DMS 273 (cell line): ENCODE measurements around the gene SRC.

Experiments
- DNase-seq: peaks from one replicate; lab custom pipeline; 2025; ENCODE audit not compliant: unreplicated experiment; lab: John Stamatoyannopoulos, UW

The SRC gene

DNA sequence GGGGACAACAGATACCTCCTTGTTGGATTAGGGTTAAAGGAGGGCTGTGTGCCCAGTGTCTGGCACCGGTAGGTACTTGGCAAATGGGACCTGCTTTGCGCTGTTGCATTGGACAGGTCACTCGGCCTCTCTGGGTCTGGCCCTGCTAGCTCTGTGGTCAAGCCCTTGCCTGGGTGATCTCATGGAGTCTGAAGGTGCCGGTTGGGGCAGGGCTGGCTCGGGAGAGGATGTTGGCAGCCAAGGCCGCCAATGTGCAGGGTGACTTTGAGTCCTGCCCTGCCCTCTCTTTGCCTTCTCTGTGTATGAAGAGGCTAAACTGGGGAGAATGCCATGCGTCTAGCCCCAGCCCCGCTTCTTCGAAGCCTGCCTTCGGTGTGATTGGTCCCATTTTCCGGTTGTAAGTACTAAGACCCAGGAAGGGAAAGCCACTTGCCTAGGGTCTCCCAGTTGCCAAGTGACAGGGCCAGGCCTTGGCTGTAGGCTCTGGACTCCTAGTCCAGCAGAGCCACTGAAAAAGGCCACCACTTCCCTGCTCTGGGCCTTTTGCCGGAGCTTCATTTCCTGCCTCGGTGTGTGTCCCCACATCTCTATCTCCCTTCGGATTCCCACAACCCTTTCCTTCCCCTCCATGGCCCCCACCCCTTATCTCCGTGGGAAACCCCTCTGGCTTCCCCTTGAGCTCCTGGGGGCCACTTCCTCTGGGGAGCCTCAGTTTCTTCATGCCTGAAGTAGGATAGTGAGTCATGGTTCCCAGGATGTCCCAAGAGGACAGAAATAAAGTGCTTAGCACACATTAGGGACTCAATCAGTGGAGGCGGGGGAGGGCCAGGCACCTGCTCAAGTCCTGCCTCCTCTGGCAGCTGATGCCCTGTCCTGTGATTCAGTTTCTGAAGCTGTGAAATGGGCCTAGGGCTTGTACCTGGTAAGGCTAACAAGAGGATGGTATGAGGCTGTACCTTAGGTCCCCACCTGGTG lies 3.9 kb downstream of the SRC start:
- DNase-seq = no peak

DNA sequence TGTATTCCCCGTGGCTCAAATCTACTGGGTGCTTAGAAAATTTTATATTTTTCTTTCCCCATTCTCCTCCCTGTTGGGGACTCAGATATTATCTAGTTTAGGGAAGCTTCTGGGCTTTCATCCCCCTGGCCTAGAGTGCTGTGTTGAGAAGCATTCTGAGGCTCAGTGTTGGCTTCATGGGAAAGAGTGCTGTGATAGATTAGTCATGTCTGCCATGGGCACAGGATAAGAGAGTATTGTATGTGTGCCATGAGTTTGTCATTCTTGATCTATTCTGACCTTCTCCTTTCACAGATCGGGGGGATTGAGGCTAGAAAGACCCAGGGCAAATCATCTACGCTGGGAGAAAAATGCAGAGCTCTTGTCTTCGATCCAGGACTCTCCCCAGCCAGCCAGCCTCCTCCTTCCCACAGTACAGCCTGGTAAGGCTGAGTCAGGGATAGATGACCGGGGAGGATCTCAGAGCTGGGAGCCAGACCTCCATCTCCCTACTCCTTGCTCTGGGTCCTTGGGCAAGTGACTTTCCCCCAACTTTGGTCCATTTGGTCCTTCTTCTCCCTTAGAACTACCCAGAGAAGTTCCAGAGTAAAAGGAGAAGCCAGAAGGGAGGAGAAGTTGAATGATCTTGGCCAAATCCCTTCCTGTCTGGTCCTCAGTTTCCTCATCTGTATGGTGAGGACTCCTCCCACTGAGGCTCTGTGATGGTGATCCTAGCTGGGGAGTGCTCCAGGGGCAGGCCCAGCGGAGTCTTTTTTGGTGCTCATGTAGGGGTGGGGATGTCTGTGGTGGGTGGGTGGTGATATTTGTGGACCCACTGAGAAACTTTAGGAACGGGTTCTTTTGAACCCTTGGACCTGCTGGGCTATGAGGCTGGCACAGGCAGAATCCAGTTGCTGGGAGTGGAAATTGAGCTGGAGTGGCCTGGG lies 5.0 kb downstream of the SRC start:
- no peak for DNase-seq

DNA sequence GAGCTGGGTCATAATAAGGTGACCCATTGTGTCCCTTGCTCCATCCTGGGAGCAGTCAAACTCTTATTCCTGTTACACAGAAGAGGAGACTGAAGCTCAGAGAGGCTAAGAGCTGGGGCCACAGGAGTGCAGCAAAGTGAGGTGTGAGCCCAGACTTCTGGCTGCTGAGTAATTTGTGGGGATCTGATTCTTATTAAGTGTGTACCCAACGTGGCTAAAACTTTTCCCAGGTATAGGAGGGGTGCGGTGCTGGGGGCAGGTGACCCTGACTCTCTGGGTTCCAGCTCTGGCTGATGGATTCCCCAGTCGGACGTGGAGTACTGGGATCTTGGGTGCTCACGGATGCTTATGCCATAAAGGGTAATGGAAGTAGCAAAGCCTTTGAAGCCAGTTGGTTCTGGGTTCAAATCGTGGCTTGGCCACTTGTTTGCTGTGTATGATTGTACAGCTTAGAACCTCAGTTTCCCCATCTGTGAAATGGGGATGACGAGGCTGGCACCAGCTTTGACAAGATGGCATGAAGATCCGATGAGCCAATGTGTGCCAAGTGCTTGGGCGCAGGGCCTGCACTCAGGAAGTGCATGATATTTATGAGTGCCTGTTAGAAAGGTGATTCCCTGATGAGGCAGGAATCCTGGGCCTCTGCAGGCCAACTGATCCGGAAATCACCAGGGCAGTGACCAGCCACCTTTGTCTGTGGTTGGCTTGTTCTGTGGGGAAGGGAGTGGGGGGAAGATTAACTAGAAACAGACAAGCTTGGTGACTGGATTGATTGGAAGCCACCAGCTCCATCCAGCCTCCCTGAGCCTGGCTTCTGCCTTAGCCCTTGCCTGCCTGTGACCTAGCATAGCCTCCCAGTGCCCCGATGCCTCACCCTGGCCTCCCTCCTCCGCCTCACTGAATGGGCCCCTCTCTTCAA lies 6.0 kb downstream of the SRC start:
- no peak for DNase-seq

GRCh38 chr20:37352608-37352980 lies 6.7 kb downstream of the SRC start:
- DNase-seq = no peak

GRCh38 chr20:37353285-37353849 lies 7.4 kb downstream of the SRC start:
- DNase-seq = no peak

DNA sequence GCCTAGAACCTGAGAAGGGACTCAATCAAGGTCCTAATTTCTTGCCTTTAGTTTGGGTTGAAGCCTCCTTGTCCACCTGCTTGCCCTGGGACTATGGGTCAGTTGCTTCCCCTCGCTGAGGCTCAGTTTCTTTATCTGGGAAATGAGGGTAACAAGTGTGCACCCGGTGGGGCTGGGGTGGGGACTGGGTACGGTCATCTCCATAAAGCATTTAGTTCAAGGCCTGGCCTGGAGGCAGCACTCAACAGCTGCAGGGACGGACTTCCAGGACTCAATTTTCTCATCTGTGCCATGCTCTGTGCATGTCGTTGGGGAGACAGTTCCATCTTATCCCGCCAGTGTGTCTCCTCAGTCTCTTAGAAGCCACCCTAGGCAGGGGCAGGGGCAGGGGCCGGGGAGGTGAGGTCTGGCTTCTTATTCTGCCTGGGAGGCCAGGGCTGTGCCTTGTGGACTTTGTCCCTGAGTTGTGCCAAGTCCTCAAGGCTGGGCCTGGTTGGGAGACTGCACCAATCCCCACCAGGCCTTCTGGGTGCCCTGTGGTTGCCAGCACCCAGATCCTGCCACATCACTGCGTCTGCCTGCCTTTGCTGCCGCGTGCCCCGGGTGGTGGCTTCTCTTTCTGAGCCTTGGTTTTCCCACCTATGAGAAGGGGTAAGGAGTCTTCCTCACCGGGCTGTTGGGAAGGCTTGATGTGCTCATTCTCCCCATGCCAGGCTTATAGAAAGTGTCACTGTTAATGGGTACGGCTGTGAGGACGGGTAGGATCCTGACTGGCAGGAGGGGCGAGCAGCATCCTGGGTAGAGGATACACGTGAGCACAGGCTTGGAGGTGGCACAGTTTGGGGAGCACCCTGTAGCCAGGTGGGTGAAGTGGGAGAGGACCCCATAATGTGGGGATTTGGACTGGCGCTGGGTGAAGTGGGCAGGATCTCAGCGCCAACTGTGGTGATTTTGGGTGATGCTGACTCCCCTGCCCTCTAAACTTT lies 8.6 kb downstream of the SRC start:
- DNase-seq = no peak

DNA sequence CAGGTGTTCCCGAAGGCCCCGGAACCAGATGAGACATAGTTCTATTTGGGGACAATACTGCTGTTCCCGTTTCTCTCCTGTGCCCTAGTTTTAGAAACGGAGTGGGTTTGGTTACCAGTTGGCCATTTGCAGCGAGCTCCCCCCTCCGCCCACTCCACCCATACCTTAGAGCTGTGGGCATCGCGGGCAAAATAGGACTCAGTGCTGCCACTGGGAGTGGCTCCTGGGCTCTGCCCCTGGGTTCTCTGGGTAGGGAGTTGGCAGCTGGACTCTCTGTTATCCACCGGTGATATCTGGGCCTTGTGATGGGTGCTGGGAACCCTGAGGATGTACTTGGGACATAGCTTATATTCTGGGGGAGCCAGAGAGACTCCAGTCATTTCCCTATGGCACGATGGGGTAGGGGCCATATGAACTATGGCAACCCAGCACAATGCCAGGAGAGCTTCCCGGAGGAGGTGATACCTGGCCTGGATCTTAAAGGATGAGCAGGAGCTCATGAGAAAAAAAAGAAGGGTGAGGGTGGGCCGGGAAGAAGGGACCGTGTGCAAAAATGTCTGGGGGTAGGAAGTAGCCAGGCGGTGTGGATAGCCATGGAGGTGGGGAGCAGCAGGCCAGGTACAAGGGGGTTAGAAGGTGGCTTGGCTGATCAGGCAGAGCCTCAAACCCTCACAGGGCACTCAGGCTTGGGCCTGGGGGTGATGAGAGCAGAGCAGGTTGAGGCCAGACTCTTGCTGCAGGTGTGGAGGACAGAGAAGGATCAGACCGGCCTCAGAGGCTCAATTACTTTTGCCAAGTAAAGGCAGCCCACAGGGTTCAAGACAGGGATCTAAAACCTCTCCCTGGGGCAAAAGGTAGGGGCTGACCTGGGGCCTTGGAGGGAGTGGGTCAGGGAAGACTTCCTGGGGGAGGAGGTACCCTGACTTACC lies 9.6 kb downstream of the SRC start:
- no peak for DNase-seq

- no peak for DNase-seq
These were observed 10.4 kb downstream of the SRC start for GRCh38 chr20:37356387-37356786.

- no peak for DNase-seq
These were observed 11.0 kb downstream of the SRC start for GRCh38 chr20:37356961-37357371.

- DNase-seq = peak; percentile 43
These were observed 11.8 kb downstream of the SRC start for GRCh38 chr20:37357481-37358365.

- DNase-seq = no peak
These were observed 12.6 kb downstream of the SRC start for GRCh38 chr20:37358366-37359150.

GRCh38 chr20:37359331-37359730 lies 13.4 kb downstream of the SRC start:
- no peak for DNase-seq

DNA sequence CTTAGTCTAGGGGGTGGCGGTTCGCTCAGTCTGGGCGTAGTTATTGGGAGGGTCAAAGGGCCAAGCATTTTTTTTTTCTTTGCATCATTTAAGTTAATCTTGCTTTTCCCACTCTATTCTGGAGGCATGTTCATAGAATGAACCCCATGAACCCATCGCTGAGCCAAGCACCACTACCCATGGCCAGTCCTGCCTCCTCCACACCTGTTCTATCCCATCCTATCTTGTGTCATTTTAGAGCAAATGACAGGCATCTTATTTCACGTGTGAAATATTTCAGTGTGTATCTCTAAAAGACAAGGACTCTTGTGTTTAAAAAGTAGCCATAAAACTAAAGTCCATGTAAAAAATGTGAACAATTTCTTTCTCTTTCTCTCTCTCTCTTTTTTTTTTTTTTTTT lies 13.9 kb downstream of the SRC start:
- DNase-seq = no peak

GRCh38 chr20:37360391-37361115 lies 14.6 kb downstream of the SRC start:
- no peak for DNase-seq

DNA sequence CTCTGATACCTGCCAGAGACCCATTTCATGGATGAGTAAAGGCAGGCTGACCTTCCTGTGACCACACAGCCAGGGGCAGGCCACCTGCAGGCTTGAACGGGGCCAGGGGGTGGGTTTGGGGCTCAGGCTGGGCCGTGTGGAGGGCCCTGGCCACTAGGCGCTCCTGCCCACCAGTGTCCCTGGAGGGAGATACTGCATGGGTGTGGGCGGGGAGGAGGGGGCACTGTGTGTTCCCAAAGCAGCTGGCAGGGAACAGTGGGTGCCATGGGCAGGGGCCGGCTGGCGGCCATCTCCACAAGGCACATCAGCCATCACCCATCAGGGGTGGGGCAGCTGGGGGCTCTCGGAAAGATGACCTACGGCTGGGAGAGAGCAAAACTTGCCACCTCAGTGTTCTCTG lies 15.4 kb downstream of the SRC start:
- DNase-seq = no peak
